Stimulated activated CD8-positive, alpha-beta memory T cell treated with anti-CD3 and anti-CD28 coated beads, Interleukin-12 subunit alpha, Interleukin-12 subunit beta, amount 100 ng/mL, for 1 hour (primary cell): Measurements from ENCODE around the gene FAM228B.
"Not testable (repeated sequence)": the region's sequence is repeated elsewhere in the genome, so short reads cannot be mapped to it uniquely, and the experiment has no call there.

Experiments used
- DNase-seq: peaks from one replicate; pipeline ENCODE4 v3.0.0-alpha.2; 2020; ENCODE audit warnings: low read depth

FAM228B gene

DNA sequence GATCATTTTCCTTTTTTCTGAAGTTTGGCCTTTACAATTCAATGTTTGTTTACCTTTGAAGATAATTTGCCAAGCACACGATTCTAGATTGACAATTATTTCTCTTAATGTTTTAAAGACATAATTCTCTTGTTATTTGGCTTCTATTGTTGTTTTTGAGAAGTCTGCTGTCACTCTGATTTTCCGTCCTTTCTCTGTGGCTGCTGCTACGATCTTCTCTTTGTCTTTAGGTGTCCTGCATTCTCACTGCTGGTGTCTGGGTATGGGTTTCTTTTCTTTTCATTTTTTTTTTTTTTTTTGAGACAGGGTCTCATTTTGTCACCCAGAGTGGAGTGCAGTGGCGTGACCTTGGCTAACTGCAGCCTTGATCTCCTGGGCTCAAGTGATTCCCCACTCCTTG, 36.4 kb downstream of the FAM228B start:
- no peak for DNase-seq

DNA sequence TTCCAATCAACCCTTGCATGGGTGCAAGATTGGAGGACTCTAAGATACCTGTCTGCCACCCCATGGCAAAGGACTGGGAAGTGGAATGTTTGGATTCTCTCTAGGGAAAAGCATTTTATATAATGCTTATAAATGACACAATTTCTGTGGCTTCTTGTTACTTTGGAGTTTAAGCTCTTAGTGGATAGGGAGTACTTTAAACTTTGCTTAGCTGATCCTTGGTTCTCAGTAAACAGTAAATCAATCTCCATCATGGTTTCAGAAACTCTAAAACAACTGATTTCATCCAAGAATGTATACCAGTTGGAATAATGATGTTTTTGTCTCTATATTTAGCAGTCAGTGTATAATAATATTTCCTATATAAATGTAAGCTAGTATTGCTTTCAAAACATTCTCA, 37.5 kb downstream of the FAM228B start:
- no peak for DNase-seq

DNA sequence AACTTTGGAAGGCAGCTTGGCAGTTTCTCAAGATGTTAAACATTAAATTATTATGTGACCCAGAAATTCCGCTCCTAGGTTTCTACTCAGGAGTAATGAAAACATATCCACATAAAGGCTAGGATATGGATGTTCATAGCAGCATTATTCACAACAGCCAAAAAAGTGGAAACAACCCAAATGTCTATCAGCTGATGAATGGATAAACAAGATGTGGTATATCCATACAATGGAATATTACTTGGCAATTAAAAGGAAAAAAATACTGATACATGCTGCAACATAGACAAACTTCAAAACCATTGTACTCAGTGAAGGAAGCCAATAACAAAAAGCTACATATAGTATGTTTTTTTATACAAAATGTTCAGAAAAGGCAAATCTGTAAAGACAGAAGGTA, 39.2 kb downstream of the FAM228B start:
- no peak for DNase-seq

DNA sequence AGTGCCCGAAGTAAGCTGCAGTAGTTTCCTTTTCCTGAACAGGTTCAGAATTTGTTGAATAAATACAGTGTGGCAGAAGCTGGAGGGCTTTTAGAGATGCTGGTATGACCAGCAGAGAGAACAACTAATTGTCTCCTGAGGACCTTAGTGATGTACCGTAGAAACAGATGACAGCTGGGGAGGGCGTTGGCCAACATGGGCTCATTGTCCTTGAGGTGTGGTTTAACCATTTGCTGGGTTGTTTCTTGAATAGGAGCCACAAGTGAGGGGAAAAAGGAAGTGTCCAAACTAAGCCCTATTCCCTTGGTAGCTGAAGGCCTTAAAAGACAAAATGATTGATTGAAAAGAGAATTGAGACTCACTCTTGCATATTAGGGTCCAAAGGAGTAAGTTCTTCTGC, 39.9 kb downstream of the FAM228B start:
- no peak for DNase-seq

DNA sequence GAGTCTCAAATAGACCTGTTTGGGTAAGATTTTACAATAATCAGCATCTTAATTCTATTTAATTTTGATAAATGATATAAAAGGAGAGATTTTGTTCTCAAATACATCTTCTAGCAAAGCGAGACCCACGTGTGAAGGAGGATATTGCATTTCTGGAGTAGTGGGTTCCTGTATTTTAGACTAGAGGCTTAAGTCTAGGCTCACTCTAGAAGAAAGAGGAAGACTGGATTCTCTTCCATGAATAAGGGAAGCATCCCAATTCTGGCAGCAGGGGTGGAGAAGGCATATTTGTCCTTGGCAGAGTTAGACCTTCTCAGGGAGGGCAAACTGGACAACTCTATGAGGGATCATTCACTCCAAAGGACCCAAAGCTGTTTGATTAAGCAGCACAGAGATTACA, 40.3 kb downstream of the FAM228B start:
- DNase-seq, result no peak

DNA sequence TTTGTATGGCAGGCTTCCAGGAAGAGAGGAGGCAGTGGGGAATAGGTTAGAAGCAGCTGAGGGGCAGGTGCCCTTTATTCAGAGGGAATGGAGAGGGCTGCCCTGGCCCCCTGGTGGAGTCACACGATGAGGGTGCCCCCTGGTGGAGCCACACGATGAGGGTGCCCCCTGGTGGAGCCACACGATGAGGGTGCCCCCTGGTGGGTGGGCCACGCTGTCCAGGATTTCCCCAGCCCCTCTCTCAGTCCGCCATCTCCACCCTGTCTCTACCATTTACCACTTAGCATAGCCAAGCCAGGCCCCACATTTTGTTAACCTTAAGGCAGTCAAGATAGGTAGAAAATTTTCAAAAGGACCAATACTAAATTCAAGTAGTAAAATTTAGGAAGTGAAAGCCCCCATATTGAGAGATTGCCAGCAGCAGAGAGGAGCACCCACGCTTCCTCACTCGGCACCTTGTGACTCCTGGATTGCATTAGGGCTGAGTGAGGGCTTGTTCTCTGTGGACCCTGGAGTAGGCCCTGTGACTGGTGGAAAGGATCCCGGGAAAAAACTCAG, 41.2 kb downstream of the FAM228B start:
- DNase-seq, result no peak

DNA sequence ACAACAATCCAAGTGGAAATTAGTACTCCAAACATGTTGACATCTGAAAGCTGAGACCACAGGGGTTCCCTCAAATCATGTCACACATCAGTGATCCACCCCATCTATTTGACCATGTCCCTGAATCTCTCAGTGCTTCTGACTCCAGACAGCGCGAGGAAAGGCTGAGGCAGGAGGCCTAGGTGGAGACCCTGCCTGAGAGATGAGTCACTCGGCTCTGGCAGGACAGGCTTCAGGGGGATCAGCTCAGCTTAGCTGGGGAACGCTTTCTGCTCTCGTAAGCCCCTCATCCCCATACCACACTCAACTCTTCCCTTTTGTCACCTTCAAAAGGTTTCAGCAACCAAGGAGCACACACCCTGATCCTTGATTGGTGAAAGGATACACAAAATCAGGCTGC, 45.8 kb downstream of the FAM228B start:
- no peak for DNase-seq

DNA sequence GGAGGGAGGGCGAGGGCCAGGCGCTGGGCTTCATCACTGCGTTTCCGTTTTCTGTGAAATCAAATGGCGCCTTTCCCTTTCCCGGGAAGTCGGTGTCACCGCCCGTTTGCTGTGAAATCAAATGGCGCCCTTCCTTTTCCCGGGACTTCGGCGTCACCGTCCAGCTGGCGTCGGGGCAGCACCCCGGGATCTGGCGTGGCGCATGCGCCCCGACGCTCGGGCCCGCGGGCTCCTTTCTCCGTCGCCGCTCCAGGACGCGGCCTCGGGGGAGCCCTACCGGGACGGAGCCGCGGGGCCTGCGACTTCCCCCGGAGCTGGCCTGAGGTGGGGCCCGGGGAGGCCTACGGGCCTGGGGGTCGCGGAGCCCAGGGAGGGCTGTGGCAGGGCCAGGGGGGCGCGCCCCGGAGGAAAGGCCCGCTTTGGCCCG, 51.6 kb downstream of the FAM228B start, which contains the start of gene FAM228A:
Gene FAM228A, plus strand, starts transcription at position 203 of the 427 bp plus-strand sequence. CDS start 428 bp downstream, outside the sequence.
- no peak for DNase-seq

DNA sequence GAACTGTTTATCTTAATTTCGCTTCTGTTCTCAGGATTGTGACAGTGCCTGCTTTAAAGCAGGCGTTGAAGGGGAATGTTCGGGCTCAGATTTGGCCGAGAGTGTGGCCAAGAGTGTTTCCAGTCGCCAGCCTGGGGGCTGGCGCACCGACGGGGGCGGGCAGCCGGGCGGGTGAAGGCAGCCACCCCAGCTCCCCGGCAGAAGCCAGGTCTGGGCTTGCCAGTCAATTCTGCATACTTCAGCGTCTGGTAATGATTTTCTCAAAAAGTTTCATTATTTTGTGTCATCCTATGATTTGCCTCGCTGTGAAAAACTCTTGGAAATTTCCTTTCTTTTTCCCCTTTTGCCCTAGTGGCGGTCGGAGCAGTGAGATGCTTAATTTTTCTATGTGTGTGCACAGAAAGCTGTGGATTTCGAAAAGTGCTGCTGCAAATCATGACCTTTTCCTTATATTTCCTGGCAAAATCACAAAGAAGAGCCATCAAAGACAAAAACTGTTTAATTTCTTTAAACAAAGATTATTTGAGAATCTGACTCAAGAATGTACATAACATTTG, 52.4 kb downstream of the FAM228B start:
- no peak for DNase-seq

DNA sequence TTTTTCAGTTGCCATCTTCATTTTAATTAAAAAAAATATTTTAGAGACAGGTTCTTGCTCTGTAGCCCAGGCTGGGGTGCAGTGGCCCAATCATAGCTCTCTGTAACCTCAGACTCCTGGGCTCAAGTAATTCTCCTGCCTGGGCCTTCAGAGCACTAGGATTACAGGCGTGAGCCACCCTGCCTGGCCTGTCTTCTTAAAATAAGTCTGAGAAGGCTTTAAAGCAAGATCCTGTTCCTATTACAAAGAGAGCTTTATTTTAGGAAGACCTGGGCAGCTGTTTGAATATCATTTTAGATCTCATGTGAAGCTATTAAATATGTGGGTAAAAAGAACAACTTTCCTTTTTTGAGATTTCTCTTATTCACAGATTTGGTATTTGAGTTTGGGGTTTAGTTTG, 53.1 kb downstream of the FAM228B start:
- DNase-seq, result no peak

DNA sequence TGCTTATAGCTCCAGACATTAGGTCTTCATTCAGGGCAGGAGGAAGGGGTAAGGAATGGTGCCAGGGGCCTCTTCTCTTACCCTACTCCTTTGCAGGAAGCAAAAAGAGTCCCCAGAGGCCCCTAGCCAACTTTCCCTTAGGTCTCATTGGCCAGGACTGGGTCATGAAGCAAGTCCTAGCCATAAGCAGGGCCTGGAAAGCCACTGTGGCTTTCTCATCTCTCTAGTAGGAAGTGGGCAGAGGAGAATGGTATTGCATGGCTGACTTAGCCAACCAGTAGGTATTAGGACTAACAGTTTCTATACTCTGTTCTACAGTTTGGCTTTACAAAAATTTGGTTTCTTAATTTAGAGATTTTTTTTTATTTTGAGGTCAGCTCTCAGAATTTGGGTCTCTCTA, 56.4 kb downstream of the FAM228B start:
- no peak for DNase-seq

DNA sequence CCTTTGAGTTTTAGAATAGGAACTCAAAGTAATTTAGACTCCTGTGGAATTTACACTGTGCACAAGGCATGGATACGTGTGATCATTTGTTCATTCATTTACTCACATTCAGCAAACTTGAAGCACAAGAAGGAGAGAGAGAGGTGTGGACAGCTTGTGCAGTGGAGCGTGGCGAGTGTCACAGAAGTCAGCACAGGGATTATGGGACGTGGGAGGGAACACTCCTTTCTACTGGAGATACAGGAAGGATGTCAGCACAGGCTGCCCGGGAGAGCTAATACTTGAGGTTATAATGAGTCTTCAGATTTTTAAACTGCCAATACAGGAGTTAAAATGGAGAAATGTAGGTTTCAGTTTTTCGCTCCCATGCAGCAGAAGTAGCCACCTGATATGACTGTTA, 58.6 kb downstream of the FAM228B start:
- no peak for DNase-seq

DNA sequence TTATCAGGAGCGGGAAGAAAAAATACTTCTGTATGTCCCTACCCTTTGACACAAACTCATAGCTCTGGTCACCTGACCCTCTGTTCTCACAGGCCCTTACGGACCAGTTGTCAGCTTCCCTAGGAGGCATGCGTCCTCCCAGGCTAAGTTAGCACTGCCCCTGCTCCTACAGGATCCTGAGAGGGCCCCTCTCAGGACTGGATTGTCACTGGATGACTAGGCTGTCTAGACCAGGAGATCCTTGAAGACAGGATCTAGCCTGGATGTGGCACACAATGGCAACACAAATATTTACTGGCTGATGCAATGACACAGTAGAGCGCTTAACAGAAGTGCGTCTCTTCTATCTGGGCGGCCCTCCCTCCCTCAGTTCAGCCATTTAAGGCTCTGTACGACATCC, 59.2 kb downstream of the FAM228B start:
- DNase-seq, result no peak

DNA sequence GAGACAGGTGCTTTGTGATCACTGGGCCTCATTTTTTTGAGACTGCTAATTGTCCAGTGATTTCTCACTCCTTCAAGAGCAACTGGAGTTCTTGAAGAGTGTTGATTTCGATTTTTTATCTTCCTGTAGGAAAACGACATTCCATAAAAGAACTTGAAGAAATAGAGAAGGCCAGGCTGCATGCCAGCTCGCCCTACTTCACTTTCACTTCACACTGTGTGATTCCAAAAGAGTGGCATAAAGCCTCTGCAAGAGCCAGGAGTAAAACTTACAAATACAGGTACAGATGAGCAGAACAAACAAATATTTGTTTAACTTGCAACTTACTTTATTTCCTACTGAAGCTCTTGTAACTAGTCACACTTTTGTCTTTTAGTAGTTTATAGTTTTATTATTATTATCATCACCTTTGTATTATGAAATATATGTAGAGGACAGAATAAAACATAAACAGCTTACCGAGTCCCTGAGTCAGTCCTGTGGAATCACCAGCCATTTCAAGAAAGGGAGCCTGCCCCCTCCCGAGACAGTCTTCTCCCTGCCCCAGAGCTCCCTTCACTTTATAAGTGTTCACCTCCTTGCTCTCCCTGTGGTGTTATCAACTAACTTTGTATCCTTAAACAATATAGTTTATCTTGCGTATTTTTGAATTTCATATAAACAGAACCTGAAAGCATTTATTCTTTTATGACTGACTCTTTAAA, 60.2 kb downstream of the FAM228B start:
- no peak for DNase-seq

DNA sequence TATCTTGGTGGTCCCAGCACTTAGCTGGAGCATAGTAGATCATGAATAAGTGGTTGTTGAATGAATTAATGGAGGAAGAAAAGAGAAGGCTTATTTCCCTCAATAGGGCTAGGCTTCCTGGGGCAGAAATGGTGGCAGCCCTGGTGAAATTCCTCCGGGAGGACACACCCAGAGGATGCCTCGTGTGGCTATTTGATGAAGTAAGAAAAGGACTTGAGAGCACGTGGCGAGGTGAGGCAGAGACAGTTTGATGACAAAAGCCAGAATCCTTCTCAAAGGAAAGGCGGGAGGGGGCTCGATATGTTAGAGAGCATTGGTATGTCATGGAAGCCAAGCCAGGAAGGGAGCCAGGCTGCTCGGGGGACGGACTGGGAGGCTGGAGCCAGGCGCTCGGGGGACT, 66.3 kb downstream of the FAM228B start:
- no peak for DNase-seq

DNA sequence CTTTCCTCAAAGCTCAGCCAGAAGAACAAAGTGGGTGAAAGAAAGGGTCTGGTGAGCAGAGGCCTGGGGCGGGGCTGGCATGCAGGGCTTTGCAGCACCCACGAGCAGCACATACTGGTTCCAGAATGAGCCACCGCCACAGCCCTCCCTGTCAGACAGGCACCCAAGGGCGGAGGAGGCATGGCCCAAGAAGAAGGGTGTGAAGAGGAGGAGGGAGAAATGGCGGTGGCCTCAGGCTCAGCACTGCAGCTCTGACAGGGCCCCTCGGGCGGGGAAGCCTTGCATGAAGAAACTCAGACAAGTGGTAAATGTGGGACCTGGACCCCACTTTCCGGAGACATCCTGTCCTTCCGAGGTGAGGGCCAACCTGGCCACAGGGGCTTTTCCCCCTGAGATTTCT, 67.2 kb downstream of the FAM228B start:
- no peak for DNase-seq

DNA sequence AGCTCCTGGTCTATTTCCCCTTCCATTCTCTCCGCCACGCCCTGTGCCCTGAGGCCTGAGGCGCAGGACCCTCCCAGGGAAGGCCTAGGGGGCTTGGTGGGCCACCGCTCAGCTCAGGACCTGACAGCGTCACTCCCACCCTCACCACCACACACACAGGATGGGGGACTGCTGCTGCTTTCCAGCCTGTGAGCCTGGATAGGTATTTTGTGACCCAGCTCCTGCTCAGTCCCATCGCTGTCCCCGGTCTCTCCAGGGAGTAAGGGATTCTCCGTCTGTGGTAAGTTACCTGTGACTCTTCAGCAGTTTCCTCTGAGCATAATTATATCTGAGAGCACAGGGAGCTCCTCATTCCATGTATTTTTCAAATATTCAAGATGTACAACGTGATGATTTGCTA, 67.9 kb downstream of the FAM228B start:
- DNase-seq, result no peak

DNA sequence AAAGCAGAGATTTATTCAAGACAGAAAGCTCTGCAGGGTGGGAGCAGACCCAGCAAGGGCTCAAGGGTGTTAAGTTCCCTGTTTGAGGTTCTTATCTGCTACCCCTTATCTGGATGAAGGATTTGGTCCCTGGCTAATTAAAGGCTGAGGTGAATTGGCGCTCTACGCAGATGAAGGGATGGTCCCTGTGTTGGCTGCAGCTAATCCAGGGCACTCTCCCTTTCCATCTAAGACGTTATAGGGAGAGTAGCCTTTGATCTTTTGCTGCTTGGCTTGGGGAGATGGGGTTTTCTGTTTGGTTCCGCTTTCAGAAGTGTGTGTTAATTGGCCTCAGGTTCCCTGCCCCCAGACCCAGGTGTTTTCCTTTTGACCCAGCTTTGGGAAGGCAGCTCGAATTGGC, 68.6 kb downstream of the FAM228B start:
- DNase-seq, result no peak

DNA sequence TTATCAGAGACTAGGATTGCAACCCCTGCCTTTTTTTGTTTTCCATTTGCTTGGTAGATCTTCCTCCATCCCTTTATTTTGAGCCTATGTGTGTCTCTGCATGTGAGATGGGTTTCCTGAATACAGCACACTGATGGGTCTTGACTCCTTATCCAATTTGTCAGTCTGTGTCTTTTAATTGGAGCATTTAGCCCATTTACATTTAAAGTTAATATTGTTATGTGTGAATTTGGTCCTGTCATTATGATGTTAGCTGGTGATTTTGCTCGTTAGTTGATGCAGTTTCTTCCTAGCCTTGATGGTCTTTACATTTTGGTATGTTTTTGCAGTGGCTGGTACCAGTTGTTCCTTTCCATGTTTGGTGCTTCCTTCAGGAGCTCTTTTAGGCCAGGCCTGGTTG, 73.9 kb downstream of the FAM228B start:
- not testable (repeated sequence) for DNase-seq

DNA sequence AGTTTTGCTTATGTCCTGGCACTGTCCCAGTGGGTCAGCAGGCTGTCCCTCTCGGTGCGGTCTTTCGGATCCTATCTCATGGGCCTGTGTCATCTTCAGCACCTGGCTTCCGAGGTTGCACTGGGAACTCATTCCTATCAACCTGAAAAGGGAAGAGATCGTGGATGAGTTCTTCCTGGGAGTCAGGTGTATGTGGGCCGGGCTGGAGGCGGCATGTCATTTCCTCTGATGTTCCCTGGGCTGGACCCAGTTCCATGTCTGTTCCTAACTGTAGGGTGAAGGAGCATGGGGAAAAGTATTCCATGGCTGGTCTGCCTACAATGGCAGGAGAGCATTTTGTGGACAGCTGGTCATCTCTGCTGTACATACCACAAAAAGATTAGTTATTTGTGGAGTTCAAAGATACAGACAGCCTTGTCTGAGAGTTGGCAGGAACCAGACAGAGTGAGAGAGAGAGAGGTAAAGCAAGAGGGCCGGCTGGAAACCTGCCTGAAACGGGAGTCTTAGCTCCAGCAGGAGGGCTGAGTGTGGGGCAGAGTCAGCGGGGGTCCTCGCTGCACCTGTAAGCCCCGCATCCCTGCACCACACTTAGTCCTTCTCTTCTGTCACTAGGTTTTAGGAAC, 76.8 kb downstream of the FAM228B start:
- no peak for DNase-seq

DNA sequence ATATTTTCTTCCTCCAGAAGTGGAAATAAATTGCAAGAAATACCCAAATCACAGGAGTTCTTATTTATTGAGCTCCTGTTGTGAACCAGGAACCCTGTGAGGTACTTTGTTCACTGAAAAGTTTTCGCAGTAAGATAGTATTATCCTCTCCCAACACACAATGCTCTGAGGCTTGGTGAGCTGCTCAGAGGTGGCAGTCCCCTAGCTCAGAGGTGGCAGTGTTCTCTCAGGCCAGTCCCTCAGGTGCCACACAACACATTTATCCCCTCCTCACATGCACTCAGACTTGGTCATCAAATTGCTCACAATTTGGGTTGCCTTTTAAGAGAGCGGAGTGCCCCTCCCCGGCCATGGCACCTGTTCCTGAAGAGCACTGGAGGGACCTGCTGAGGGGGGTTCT, 77.5 kb downstream of the FAM228B start:
- DNase-seq, result no peak

DNA sequence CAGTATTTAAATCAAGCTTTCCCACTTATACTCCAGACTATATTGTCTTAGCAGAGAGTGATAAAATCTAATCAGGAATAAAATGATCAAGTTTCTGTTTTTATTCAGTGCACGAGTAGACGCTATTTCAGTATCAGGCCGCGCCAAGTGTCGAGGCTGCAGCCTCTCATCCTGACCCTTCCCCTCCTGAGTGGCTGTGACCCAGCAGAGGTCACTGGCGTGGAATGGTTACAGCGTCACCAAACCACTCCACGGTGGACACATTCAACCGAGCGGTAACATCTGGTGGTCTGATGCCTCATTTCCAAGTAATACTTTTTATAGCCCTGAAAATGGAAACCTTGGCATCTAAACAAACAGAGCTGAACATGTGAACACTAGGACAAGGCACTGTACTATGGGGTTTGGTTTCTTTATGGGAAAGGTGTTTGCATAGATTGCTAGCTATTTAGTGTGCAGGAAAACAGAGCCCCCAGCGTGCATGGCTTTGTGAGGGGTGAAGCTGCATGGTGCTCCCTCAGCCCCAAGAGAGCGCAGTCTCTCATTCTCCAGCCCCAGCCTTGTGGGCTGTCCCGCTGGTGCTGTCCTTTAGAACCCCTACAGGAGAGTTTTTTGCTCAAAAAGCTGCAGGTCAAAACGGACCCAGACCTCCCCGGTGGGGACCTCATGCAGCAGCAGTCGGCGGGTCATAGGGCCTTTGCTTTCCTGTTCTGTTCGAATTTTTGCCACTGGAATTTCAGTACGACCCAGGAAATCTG, 79.9 kb downstream of the FAM228B start:
- DNase-seq, result no peak

DNA sequence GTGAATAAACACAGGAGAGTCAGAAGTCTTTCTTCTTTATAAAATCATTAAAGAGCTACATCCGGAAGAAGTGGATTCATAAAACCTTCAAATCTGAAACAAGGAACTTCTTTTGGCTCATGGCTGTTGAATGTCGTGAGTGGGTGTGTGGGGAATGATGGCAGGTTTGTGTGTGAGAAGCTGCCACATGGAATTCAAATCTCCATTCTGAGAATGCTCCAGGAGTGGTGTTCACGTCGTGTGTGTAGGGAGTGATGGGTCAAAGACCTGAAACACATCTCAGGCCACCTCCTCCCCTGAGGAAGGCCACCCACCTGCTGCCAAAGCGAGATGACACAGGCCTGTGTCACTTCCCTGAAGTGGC, 80.5 kb downstream of the FAM228B start:
- DNase-seq, result no peak
